ENCODE results near the gene PGLYRP4. TPM values are rescaled to one million over a fixed set of nuclear protein-coding genes. Genes with fewer than 3 reads are reported as not detected.

PGLYRP4 gene
- total RNA-seq, 2 donors from 2014 or later: not detected

DNA sequence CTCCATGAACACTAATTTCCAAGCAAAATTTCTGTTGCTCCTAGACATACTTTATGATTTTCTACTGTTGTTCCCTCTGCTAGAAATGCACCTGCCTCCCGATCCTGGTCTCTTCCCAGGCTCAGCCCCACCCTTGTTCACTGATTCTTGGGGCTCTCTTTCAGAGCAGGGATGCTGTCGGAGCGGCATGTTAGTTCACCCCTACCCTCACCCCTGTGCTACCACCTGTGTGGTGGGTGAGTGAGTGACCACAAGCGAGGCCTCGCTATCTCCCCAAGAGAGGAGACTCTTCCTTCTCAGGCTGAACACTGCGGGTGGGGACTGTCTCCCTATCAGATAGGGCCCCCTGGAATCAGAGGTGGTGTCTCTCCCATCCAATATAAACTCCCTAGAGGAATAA is 47.1 kb upstream of the PGLYRP4 start:
- H3K27ac ChIP-seq: no peak overlapping the region
- WGBS: 81% methylated on average over 6 of the region's 6 CpGs
- H3K4me1 ChIP-seq (replicated peaks): no peaks in the 10 kb centered on the region
- no peaks in the 10 kb centered on the region for H3K36me3 ChIP-seq
- DNase-seq (ENCODE audit: low spot score): no peak
- H3K27me3 ChIP-seq (replicated peaks; ENCODE audit: insufficient read depth): no peaks in the 10 kb centered on the region
- TF ChIP-seq, protein P1, sequence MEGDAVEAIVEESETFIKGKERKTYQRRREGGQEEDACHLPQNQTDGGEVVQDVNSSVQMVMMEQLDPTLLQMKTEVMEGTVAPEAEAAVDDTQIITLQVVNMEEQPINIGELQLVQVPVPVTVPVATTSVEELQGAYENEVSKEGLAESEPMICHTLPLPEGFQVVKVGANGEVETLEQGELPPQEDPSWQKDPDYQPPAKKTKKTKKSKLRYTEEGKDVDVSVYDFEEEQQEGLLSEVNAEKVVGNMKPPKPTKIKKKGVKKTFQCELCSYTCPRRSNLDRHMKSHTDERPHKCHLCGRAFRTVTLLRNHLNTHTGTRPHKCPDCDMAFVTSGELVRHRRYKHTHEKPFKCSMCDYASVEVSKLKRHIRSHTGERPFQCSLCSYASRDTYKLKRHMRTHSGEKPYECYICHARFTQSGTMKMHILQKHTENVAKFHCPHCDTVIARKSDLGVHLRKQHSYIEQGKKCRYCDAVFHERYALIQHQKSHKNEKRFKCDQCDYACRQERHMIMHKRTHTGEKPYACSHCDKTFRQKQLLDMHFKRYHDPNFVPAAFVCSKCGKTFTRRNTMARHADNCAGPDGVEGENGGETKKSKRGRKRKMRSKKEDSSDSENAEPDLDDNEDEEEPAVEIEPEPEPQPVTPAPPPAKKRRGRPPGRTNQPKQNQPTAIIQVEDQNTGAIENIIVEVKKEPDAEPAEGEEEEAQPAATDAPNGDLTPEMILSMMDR (IDR thresholded peaks at IDR 0.05): no peak
- TF ChIP-seq POLR2AphosphoS5 (IDR thresholded peaks at IDR 0.05): no peak
- TF ChIP-seq POLR2A (IDR thresholded peaks at IDR 0.05): no peak
- intact Hi-C loops (cut with DNase I): no loop called here
- no peaks in the 10 kb centered on the region for H3K9me3 ChIP-seq
- no peak overlapping the region for H3K4me3 ChIP-seq

DNA sequence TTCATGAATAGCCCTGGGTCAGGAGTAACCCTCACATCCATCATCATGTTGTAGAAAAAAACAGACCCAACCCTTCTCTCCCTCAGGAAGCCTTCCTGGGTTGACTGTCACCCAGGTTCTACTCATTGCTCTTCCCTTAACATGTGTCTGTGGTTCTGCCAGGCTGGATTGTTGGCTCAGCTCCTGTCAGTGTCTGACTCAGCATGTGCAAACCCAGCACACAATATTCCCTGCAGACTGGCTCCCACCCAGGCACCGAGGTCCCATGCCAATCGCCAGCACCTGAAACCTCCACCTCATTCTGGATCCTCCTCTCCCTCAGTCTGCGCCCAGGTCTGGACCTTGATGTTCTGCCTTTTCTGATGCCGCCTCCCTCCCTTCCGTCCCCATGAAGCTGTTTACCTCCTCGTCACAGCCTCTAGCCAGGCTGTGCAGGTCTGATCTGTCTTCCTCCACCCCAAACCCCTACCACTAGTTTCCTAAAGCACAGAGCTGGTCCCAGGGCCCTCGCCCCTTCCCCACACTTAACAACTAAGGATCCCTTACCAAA is 46.6 kb upstream of the PGLYRP4 start:
- H3K27me3 ChIP-seq (replicated peaks; ENCODE audit: insufficient read depth): no peaks in the 10 kb centered on the region
- no peak for DNase-seq (ENCODE audit: low spot score)
- H3K4me3 ChIP-seq: no peak overlapping the region
- 57% methylated on average over 7 of the region's 7 CpGs for WGBS
- H3K4me1 ChIP-seq (replicated peaks): no peaks in the 10 kb centered on the region
- TF ChIP-seq POLR2AphosphoS5 (IDR thresholded peaks at IDR 0.05) (no peak), POLR2A (IDR thresholded peaks at IDR 0.05) (no peak)
- TF ChIP-seq, protein P1 (IDR thresholded peaks at IDR 0.05): no peak
- intact Hi-C loops (cut with DNase I): no loop called here
- no peak overlapping the region for H3K27ac ChIP-seq
- no peaks in the 10 kb centered on the region for H3K9me3 ChIP-seq
- no peaks in the 10 kb centered on the region for H3K36me3 ChIP-seq

DNA sequence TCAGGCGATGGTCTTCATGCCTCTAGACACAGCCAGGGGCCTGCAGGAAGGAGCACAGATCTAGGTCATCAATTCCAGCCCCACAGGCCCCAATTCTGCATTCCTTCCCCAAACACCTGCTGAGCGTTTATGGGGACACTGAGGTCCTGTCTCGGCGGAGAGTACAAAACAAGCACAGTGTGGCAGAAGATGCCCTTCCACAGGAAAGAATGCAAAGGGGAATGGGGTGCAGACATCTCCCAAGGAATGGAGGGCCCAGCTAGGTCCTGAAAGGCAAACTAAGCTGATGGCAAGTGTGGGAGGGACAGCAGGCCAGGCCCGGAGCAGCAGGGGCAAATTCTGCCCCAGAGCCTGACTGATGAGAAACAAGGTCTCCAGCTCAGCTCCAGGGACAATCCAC is 45.8 kb upstream of the PGLYRP4 start:
- Histone ChIP-seq H3K9me3 (no peaks in the 10 kb centered on the region), H3K36me3 (no peaks in the 10 kb centered on the region), H3K4me3 (no peak overlapping the region), H3K4me1 (replicated peaks) (no peaks in the 10 kb centered on the region), H3K27ac (no peak overlapping the region), H3K27me3 (replicated peaks; ENCODE audit: insufficient read depth) (no peaks in the 10 kb centered on the region)
- WGBS: 75% methylated on average over 5 of the region's 5 CpGs
- TF ChIP-seq POLR2A (IDR thresholded peaks at IDR 0.05) (no peak), POLR2AphosphoS5 (IDR thresholded peaks at IDR 0.05) (no peak)
- TF ChIP-seq, protein P1 (IDR thresholded peaks at IDR 0.05): no peak
- intact Hi-C loops (cut with DNase I): no loop called here
- DNase-seq (ENCODE audit: low spot score): no peak

DNA sequence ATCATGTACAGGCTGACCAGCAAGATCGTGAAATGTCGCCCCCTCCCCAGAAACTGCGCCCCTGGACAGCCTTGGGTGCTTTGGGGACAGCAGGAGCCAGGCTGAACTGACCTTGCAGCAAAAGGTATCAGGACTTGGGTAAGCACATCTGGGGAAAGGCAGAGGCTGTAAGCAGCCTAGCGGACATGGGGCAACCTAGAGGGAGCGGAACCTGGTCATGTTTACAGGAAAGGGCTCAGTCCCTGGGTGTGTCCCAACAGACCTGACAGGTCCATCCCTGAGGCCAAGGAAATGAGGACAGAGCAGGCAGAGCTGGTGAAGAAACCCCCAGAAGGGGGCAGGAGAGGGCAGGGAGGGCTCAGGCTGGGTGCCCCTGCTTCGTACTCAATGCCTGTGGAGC is 45.3 kb upstream of the PGLYRP4 start:
- Histone ChIP-seq H3K27ac (no peak overlapping the region), H3K36me3 (no peaks in the 10 kb centered on the region), H3K4me3 (no peak overlapping the region), H3K9me3 (no peaks in the 10 kb centered on the region), H3K27me3 (replicated peaks; ENCODE audit: insufficient read depth) (no peaks in the 10 kb centered on the region), H3K4me1 (replicated peaks) (no peaks in the 10 kb centered on the region)
- TF ChIP-seq POLR2A (IDR thresholded peaks at IDR 0.05): no peak
- TF ChIP-seq, protein P1 (IDR thresholded peaks at IDR 0.05): no peak
- no peak for TF ChIP-seq POLR2AphosphoS5 (IDR thresholded peaks at IDR 0.05)
- no peak for DNase-seq (ENCODE audit: low spot score)
- intact Hi-C loops (cut with DNase I): no loop called here
- 70% methylated on average over 6 of the region's 6 CpGs for WGBS

DNA sequence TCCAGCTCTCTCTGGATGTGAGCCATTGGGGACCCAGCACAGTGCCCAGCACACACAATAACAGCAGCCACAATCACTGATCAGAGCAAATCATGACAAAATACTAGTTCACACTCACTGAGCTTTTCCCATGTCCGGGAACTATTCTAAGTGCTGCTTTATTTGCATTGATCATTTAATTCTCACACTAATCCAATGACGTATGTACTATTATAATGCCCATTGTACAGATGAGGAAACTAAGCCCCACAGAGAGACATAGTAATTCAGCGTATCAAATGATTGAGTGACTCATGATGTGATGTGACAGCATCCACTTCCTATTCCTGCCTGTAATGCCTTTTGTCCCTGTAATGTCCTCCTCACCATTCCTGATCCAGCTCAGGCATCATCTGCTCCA is 44.2 kb upstream of the PGLYRP4 start:
- 91% methylated on average over 3 of the region's 3 CpGs for WGBS
- TF ChIP-seq POLR2A (IDR thresholded peaks at IDR 0.05): no peak
- TF ChIP-seq, protein P1 (IDR thresholded peaks at IDR 0.05): no peak
- TF ChIP-seq POLR2AphosphoS5 (IDR thresholded peaks at IDR 0.05): no peak
- Histone ChIP-seq H3K4me1 (replicated peaks) (no peaks in the 10 kb centered on the region), H3K9me3 (no peaks in the 10 kb centered on the region), H3K36me3 (no peaks in the 10 kb centered on the region), H3K4me3 (no peak overlapping the region), H3K27me3 (replicated peaks; ENCODE audit: insufficient read depth) (no peaks in the 10 kb centered on the region), H3K27ac (no peak overlapping the region)
- no peak for DNase-seq (ENCODE audit: low spot score)
- intact Hi-C loops (cut with DNase I): no loop called here

All from prostate gland (tissue), 2 donors.